ENCODE results near the gene DLGAP1.

GRCh38 chr18:3581890-3582289, 873.2 kb downstream of the DLGAP1 start:
- TF ChIP-seq RAD21 (IDR thresholded peaks at IDR 0.05; ENCODE audit: low read depth) (no peak), CTCF (IDR thresholded peaks at IDR 0.05 in 2 of 3, conservative IDR thresholded peaks at IDR 0.05 in 1 of 3; ENCODE audit: borderline replicate concordance in 1 of 3, insufficient read depth in 1 of 3, low read depth in 2 of 3, low read length in 2 of 3) (no peak), REST (IDR thresholded peaks at IDR 0.05; ENCODE audit: low read depth) (no peak), MAX (IDR thresholded peaks at IDR 0.05) (no peak), POLR2AphosphoS5 (IDR thresholded peaks at IDR 0.05; ENCODE audit: low read depth, low read length) (no peak), SRF (IDR thresholded peaks at IDR 0.05; ENCODE audit: low read depth) (no peak), JUND (IDR thresholded peaks at IDR 0.05) (no peak), CEBPB (IDR thresholded peaks at IDR 0.05; ENCODE audit: low read depth) (no peak), POLR2A (IDR thresholded peaks at IDR 0.05; ENCODE audit: borderline replicate concordance, extremely low read depth, insufficient read depth, insufficient read length) (no peak), TCF7L2 (IDR thresholded peaks at IDR 0.05; ENCODE audit: borderline replicate concordance, extremely low read depth, insufficient read depth, insufficient read length) (no peak), EZH2 (IDR thresholded peaks at IDR 0.05) (no peak), SIN3A (IDR thresholded peaks at IDR 0.05; ENCODE audit: low read depth) (no peak), FOSL1 (IDR thresholded peaks at IDR 0.05; ENCODE audit: low read depth) (no peak)

Measured in HCT116 (cell line).